Measurements from ENCODE around the gene GPLD1.

GPLD1 gene

GRCh38 chr6:24472181-24472580, 17.2 kb downstream of the GPLD1 start:
- DNase-seq (ENCODE audit: low read depth) = no peak
- no peak for TF ChIP-seq CTCF (IDR thresholded peaks at IDR 0.05; ENCODE audit: control insufficient read depth, extremely low read depth, insufficient read depth)
- H3K4me3 ChIP-seq (ENCODE audit: low read depth, low read length) = no peak overlapping the region

GRCh38 chr6:24469811-24470210, 19.6 kb downstream of the GPLD1 start:
- DNase-seq (ENCODE audit: low read depth) = no peak
- no peak for TF ChIP-seq CTCF (IDR thresholded peaks at IDR 0.05; ENCODE audit: control insufficient read depth, extremely low read depth, insufficient read depth)
- no peak overlapping the region for H3K4me3 ChIP-seq (ENCODE audit: low read depth, low read length)

- no peak for TF ChIP-seq CTCF (IDR thresholded peaks at IDR 0.05; ENCODE audit: control insufficient read depth, extremely low read depth, insufficient read depth)
- no peak overlapping the region for H3K4me3 ChIP-seq (ENCODE audit: low read depth, low read length)
- DNase-seq (ENCODE audit: low read depth) = no peak
These were observed 24.9 kb downstream of the GPLD1 start for GRCh38 chr6:24464253-24465038.

GRCh38 chr6:24460966-24461365, 28.4 kb downstream of the GPLD1 start:
- TF ChIP-seq CTCF (IDR thresholded peaks at IDR 0.05; ENCODE audit: control insufficient read depth, extremely low read depth, insufficient read depth) = no peak
- no peak for DNase-seq (ENCODE audit: low read depth)

GRCh38 chr6:24458941-24459340, 30.4 kb downstream of the GPLD1 start:
- no peak for TF ChIP-seq CTCF (IDR thresholded peaks at IDR 0.05; ENCODE audit: control insufficient read depth, extremely low read depth, insufficient read depth)
- no peak for DNase-seq (ENCODE audit: low read depth)
- H3K4me3 ChIP-seq (ENCODE audit: low read depth, low read length) = no peak overlapping the region

More at GRCh38 chr6:24460966-24461365, 28.4 kb downstream of the GPLD1 start:
- H3K4me3 ChIP-seq (ENCODE audit: low read depth, low read length) = no peak overlapping the region

- no peak for TF ChIP-seq CTCF (IDR thresholded peaks at IDR 0.05; ENCODE audit: control insufficient read depth, extremely low read depth, insufficient read depth)
- DNase-seq (ENCODE audit: low read depth) = no peak
- no peak overlapping the region for H3K4me3 ChIP-seq (ENCODE audit: low read depth, low read length)
These were observed 31.2 kb downstream of the GPLD1 start for GRCh38 chr6:24458134-24458533.

GRCh38 chr6:24455061-24455460, 34.3 kb downstream of the GPLD1 start:
- TF ChIP-seq CTCF (IDR thresholded peaks at IDR 0.05; ENCODE audit: control insufficient read depth, extremely low read depth, insufficient read depth) = no peak
- H3K4me3 ChIP-seq (ENCODE audit: low read depth, low read length) = no peak overlapping the region
- no peak for DNase-seq (ENCODE audit: low read depth)
